SIG-M5 (cell line): ENCODE measurements around the gene UTP15.

Experiments
- DNase-seq: peaks from one replicate; lab custom pipeline; 2025; lab: John Stamatoyannopoulos, UW

UTP15 gene

GRCh38 chr5:73623901-73624404, 58.4 kb downstream of the UTP15 start:
- no peak for DNase-seq

GRCh38 chr5:73624888-73625287, 59.3 kb downstream of the UTP15 start:
- DNase-seq = no peak

- no peak for DNase-seq
These were observed 59.9 kb downstream of the UTP15 start for GRCh38 chr5:73625372-73625943.

- DNase-seq = no peak
These were observed 60.6 kb downstream of the UTP15 start, which contains the start of gene ARHGEF28 for GRCh38 chr5:73625944-73626811. ARHGEF28 (plus strand) TSS chr5:73626196; CDS start chr5:73684852, 58,656 bp downstream.

- no peak for DNase-seq
These were observed 61.3 kb downstream of the UTP15 start for GRCh38 chr5:73626814-73627313.

GRCh38 chr5:73629456-73629855, 63.9 kb downstream of the UTP15 start:
- DNase-seq = no peak

- no peak for DNase-seq
These were observed 65.2 kb downstream of the UTP15 start for GRCh38 chr5:73630765-73631164.

GRCh38 chr5:73631500-73631899, 66.0 kb downstream of the UTP15 start:
- DNase-seq = no peak
